HepG2 (cell line): ENCODE results near the gene GADL1. TPM values are rescaled to one million over a fixed set of nuclear protein-coding genes. Genes with fewer than 3 reads are reported as not detected.
A peak's percentile ranks its signal among the peaks of the same experiment; 100 is the strongest.

Source experiments
- ARNTL ChIP-seq: sonication (generic); formaldehyde crosslinking; IDR thresholded peaks from 2 replicates; pipeline ENCODE4 v1.4.0; 2020; ENCODE audit warnings: mild to moderate bottlenecking, missing genetic modification reagents
- ATF1 ChIP-seq: IDR thresholded peaks from 2 replicates; pipeline ENCODE4 v1.6.1; 2016; ENCODE audit warnings: mild to moderate bottlenecking, control low read depth
- JDP2 ChIP-seq: sonication (generic); formaldehyde crosslinking; IDR thresholded peaks from 2 replicates; pipeline ENCODE4 v1.8.1; 2022; ENCODE audit warnings: missing genetic modification reagents, borderline replicate concordance
- MZF1 ChIP-seq: sonication (generic); formaldehyde crosslinking; IDR thresholded peaks from 2 replicates; pipeline ENCODE4 v1.8.1; 2023; ENCODE audit warnings: mild to moderate bottlenecking, missing genetic modification reagents, borderline replicate concordance
- NBN ChIP-seq: fragments of 450-650 bp; conservative IDR thresholded peaks from 2 replicates; pipeline ENCODE4 v1.6.1; 2017
- PPARG ChIP-seq: conservative IDR thresholded peaks from 2 replicates; pipeline ENCODE4 v1.6.1; 2016; ENCODE audit warnings: missing biosample characterization, missing genetic modification reagents
- RARG ChIP-seq: sonication (generic); formaldehyde crosslinking; IDR thresholded peaks from 2 replicates; pipeline ENCODE4 v1.4.0; 2020; ENCODE audit warnings: low read depth, mild to moderate bottlenecking, missing genetic modification reagents
- REL ChIP-seq: sonication (generic); formaldehyde crosslinking; conservative IDR thresholded peaks from 2 replicates; pipeline ENCODE4 v1.8.0; 2022; ENCODE audit warnings: mild to moderate bottlenecking, missing genetic modification reagents, moderate library complexity
- ZFX ChIP-seq: sonication (generic); formaldehyde crosslinking; IDR thresholded peaks from 2 replicates; pipeline ENCODE4 v1.4.0; 2020; ENCODE audit warnings: mild to moderate bottlenecking, low read depth, missing genetic modification reagents, moderate library complexity
- ZKSCAN5 ChIP-seq: sonication (generic); formaldehyde crosslinking; IDR thresholded peaks from 2 replicates; pipeline ENCODE4 v1.5.1; 2020; ENCODE audit warnings: mild to moderate bottlenecking, missing genetic modification reagents
- ZNF350 ChIP-seq: sonication (generic); formaldehyde crosslinking; IDR thresholded peaks from 2 replicates; pipeline ENCODE4 v1.4.0; 2020; ENCODE audit warnings: mild to moderate bottlenecking, low read depth, missing genetic modification reagents, borderline replicate concordance
- ZNF674 ChIP-seq: sonication (generic); formaldehyde crosslinking; IDR thresholded peaks from 2 replicates; pipeline ENCODE4 v1.5.0; 2020; ENCODE audit warnings: low read depth, mild to moderate bottlenecking, missing genetic modification reagents
- ZNF724P ChIP-seq: sonication (generic); formaldehyde crosslinking; IDR thresholded peaks from 2 replicates; pipeline ENCODE4 v1.8.0; 2022; ENCODE audit warnings: missing genetic modification reagents, borderline replicate concordance
- ZNF766 ChIP-seq: sonication (generic); formaldehyde crosslinking; IDR thresholded peaks from 2 replicates; pipeline ENCODE4 v1.5.0; 2020; ENCODE audit warnings: missing genetic modification reagents, borderline replicate concordance
- ZNF816 ChIP-seq: sonication (generic); formaldehyde crosslinking; IDR thresholded peaks from 2 replicates; pipeline ENCODE4 v1.8.0; 2022; ENCODE audit warnings: missing genetic modification reagents, mild to moderate bottlenecking, borderline replicate concordance
- polyA plus RNA-seq, 8 experiments: library from polyadenylated mRNA; depleted of rRNA in 3 of 8; stranded (reverse) in 7 of 8; unstranded in 1 of 8; fragments of >200 nt; fragmentation: Illumina TruSeq in 4 of 8; extraction: Trizol in 4 of 8; gene quantifications; 2 replicates each; pipeline versions ENCODE4 v1.2.1 to v1.2.3, GENCODE V29; 2011 to 2016; ENCODE audit warnings: low read depth in 4 of 8, missing spikeins in 1 of 8, mixed read lengths in 1 of 8; ENCODE audit not compliant: insufficient read depth in 1 of 8
- total RNA-seq, 5 experiments: library from RNA; depleted of rRNA; stranded (reverse); fragments of >200 nt; fragmentation: Illumina TruSeq; extraction: Trizol; gene quantifications; 2 replicates each; pipeline ENCODE4 v1.2.3, GENCODE V29; 2016; ENCODE audit warnings: low read depth in 1 of 5
- TF ChIP-seq, protein P1 (sequence below): sonication (generic); formaldehyde crosslinking; IDR thresholded peaks from 2 replicates; pipeline ENCODE4 v1.4.0; 2020; ENCODE audit warnings: missing genetic modification reagents
- TF ChIP-seq, protein P2 (sequence below): sonication (generic); formaldehyde crosslinking; IDR thresholded peaks from 2 replicates; pipeline ENCODE4 v1.4.0; 2020; ENCODE audit warnings: missing genetic modification reagents
- TF ChIP-seq, protein P3 (sequence below): sonication (generic); formaldehyde crosslinking; IDR thresholded peaks from 2 replicates; pipeline ENCODE4 v1.8.1; 2023; ENCODE audit warnings: mild to moderate bottlenecking, missing genetic modification reagents
- TF ChIP-seq, protein P4 (sequence below): sonication (generic); formaldehyde crosslinking; IDR thresholded peaks from 2 replicates; pipeline ENCODE4 v1.5.0; 2020; ENCODE audit warnings: missing genetic modification reagents, mild to moderate bottlenecking, borderline replicate concordance
- TF ChIP-seq, protein P5 (sequence below): sonication (generic); formaldehyde crosslinking; IDR thresholded peaks from 2 replicates; pipeline ENCODE4 v1.4.0; 2020; ENCODE audit warnings: missing genetic modification reagents

The GADL1 gene
- total and polyA plus RNA-seq, 2 of the 13 experiments (the other 11 are each of a cell fraction or from before 2014, with no cell fraction given) = not detected

DNA sequence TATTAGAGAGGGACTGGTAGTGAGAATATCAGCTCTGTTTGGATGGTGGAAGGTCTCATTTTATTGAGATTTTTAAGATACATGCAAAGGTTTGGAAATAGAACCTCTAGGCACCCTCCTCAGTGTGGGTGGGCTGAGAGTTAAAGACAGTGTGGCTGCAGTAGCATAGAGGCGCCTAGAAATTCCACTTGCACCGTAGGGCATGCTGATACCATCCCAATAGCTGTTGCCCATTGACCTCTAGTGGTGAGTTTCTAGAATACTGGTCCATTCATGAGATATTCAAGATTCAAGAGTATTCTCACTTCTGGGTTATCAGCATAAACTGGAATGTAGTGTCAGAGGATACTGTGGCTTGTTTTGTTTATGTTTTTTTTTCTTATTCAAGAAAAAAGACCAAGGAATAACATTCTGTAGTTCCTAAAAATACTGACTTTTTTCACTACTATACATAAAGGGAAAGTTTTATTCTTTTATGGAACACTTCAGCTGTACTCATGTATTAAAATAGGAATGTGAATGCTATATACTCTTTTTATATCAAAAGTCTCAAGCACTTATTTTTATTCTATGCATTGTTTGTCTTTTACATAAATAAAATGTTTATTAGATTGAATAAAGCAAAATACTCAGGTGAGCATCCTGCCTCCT lies 200.9 kb downstream of the GADL1 start (continued):
- TF ChIP-seq ZNF674 (CRISPR knock-in tag) (no peak), ARNTL (CRISPR knock-in tag) (no peak), ZNF766 (CRISPR knock-in tag) (no peak), ATF1 (no peak), ZNF816 (CRISPR knock-in tag) (no peak), REL (no peak), PPARG (no peak), JDP2 (CRISPR knock-in tag) (no peak), NBN (no peak), ZNF724P (no peak), RARG (CRISPR knock-in tag) (no peak), ZNF350 (CRISPR knock-in tag) (no peak), MZF1 (no peak), ZKSCAN5 (CRISPR knock-in tag) (no peak), ZFX (CRISPR knock-in tag) (no peak)
- TF ChIP-seq, protein P1, sequence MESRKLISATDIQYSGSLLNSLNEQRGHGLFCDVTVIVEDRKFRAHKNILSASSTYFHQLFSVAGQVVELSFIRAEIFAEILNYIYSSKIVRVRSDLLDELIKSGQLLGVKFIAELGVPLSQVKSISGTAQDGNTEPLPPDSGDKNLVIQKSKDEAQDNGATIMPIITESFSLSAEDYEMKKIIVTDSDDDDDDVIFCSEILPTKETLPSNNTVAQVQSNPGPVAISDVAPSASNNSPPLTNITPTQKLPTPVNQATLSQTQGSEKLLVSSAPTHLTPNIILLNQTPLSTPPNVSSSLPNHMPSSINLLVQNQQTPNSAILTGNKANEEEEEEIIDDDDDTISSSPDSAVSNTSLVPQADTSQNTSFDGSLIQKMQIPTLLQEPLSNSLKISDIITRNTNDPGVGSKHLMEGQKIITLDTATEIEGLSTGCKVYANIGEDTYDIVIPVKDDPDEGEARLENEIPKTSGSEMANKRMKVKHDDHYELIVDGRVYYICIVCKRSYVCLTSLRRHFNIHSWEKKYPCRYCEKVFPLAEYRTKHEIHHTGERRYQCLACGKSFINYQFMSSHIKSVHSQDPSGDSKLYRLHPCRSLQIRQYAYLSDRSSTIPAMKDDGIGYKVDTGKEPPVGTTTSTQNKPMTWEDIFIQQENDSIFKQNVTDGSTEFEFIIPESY (CRISPR knock-in tag) = 0 out of 2 replicates have a peak, but pooled peaks have one; percentile 39
- TF ChIP-seq, protein P2, sequence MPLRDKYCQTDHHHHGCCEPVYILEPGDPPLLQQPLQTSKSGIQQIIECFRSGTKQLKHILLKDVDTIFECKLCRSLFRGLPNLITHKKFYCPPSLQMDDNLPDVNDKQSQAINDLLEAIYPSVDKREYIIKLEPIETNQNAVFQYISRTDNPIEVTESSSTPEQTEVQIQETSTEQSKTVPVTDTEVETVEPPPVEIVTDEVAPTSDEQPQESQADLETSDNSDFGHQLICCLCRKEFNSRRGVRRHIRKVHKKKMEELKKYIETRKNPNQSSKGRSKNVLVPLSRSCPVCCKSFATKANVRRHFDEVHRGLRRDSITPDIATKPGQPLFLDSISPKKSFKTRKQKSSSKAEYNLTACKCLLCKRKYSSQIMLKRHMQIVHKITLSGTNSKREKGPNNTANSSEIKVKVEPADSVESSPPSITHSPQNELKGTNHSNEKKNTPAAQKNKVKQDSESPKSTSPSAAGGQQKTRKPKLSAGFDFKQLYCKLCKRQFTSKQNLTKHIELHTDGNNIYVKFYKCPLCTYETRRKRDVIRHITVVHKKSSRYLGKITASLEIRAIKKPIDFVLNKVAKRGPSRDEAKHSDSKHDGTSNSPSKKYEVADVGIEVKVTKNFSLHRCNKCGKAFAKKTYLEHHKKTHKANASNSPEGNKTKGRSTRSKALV (CRISPR knock-in tag) = no peak
- TF ChIP-seq, protein P3, sequence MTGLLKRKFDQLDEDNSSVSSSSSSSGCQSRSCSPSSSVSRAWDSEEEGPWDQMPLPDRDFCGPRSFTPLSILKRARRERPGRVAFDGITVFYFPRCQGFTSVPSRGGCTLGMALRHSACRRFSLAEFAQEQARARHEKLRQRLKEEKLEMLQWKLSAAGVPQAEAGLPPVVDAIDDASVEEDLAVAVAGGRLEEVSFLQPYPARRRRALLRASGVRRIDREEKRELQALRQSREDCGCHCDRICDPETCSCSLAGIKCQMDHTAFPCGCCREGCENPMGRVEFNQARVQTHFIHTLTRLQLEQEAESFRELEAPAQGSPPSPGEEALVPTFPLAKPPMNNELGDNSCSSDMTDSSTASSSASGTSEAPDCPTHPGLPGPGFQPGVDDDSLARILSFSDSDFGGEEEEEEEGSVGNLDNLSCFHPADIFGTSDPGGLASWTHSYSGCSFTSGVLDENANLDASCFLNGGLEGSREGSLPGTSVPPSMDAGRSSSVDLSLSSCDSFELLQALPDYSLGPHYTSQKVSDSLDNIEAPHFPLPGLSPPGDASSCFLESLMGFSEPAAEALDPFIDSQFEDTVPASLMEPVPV (CRISPR knock-in tag) = no peak
- TF ChIP-seq, protein P4, sequence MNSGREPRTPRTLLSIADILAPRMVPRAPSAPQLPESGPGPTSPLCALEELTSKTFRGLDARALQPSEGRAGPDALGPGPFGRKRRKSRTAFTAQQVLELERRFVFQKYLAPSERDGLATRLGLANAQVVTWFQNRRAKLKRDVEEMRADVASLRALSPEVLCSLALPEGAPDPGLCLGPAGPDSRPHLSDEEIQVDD (CRISPR knock-in tag) = no peak
- TF ChIP-seq, protein P5, sequence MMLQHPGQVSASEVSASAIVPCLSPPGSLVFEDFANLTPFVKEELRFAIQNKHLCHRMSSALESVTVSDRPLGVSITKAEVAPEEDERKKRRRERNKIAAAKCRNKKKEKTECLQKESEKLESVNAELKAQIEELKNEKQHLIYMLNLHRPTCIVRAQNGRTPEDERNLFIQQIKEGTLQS (CRISPR knock-in tag) = no peak
